OCI-LY1 (cell line): ENCODE results near the gene RNPS1.

Experiments
- H2AFZ ChIP-seq: fragments of 200-600 bp; sonication (generic), shearing (Covaris generic); 2 replicates; pipeline ENCODE4 v1.6.0; 2014; ENCODE audit warnings: antibody characterized with exemption, mild to moderate bottlenecking, low read length
- H3F3A ChIP-seq: fragments of 200-600 bp; sonication (generic), shearing (Covaris generic); 2 replicates; pipeline ENCODE4 v1.6.0; 2014; ENCODE audit warnings: mild to moderate bottlenecking, antibody characterized with exemption, low read length, moderate library complexity; ENCODE audit not compliant: insufficient read depth
- H3K27ac ChIP-seq: fragments of 200-600 bp; sonication (generic); 2 replicates; pipeline ENCODE4 v1.5.1; 2014; ENCODE audit warnings: low read length, mixed run types, mild to moderate bottlenecking, low read depth; ENCODE audit not compliant: poor library complexity, severe bottlenecking
- H3K27me3 ChIP-seq: fragments of 200-600 bp; sonication (generic); 2 replicates; pipeline ENCODE4 v1.6.0; 2014; ENCODE audit warnings: antibody characterized with exemption, mild to moderate bottlenecking, low read length, moderate library complexity; ENCODE audit not compliant: insufficient read depth
- H3K36me3 ChIP-seq: fragments of 200-600 bp; sonication (generic); 2 replicates; pipeline ENCODE4 v1.6.1; 2014; ENCODE audit warnings: mild to moderate bottlenecking, antibody characterized with exemption, low read length, moderate library complexity, mixed read lengths; ENCODE audit not compliant: insufficient read depth
- H3K4me1 ChIP-seq: fragments of 200-600 bp; sonication (generic); 2 replicates; pipeline ENCODE4 v1.5.1; 2014; ENCODE audit warnings: mild to moderate bottlenecking, low read length, moderate library complexity; ENCODE audit not compliant: insufficient read depth, severe bottlenecking
- H3K4me2 ChIP-seq: fragments of 200-600 bp; sonication (generic), shearing (Covaris generic); 2 replicates; pipeline ENCODE4 v1.6.1; 2014; ENCODE audit warnings: low read length
- H3K4me3 ChIP-seq: fragments of 200-600 bp; sonication (generic); 2 replicates; pipeline ENCODE4 v1.5.1; 2014; ENCODE audit warnings: low read length, low read depth, mild to moderate bottlenecking, mixed read lengths; ENCODE audit not compliant: poor library complexity, severe bottlenecking
- H3K79me2 ChIP-seq: fragments of 200-600 bp; shearing (Covaris generic); 2 replicates; pipeline ENCODE4 v1.6.1; 2016; ENCODE audit warnings: mixed run types, low read length, mixed read lengths; ENCODE audit not compliant: insufficient read depth
- H3K9ac ChIP-seq: fragments of 200-600 bp; sonication (generic), shearing (Covaris generic); 2 replicates; pipeline ENCODE4 v1.6.1; 2014; ENCODE audit warnings: mild to moderate bottlenecking, low read length, mixed read lengths
- H3K9me2 ChIP-seq: fragments of 200-600 bp; sonication (generic), shearing (Covaris generic); 2 replicates; pipeline ENCODE4 v1.6.1; 2014; ENCODE audit warnings: low read depth, mild to moderate bottlenecking, low read length, mixed read lengths
- H3K9me3 ChIP-seq: fragments of 200-600 bp; shearing (Covaris generic); 2 replicates; pipeline ENCODE4 v1.6.1; 2014; ENCODE audit warnings: low read length, mixed read lengths
- H4K20me1 ChIP-seq: fragments of 200-600 bp; sonication (generic), shearing (Covaris generic); 2 replicates; pipeline ENCODE4 v1.6.0; 2016; ENCODE audit warnings: mild to moderate bottlenecking, low read length; ENCODE audit not compliant: insufficient read depth
- EZH2 ChIP-seq: fragments of 200-600 bp; sonication (generic), shearing (Covaris generic); IDR thresholded peaks from 2 replicates; pipeline ENCODE4 v1.8.0; 2017; ENCODE audit warnings: borderline replicate concordance, mixed run types, mild to moderate bottlenecking, antibody characterized with exemption, low read length, moderate library complexity, mixed read lengths
- TF ChIP-seq, protein P1 (sequence below): fragments of 200-600 bp; sonication (generic), shearing (Covaris generic); IDR thresholded peaks from 2 replicates; pipeline ENCODE4 v1.5.1; 2017; ENCODE audit warnings: mild to moderate bottlenecking, antibody characterized with exemption, low read length, moderate library complexity, mixed read lengths

The RNPS1 gene

DNA sequence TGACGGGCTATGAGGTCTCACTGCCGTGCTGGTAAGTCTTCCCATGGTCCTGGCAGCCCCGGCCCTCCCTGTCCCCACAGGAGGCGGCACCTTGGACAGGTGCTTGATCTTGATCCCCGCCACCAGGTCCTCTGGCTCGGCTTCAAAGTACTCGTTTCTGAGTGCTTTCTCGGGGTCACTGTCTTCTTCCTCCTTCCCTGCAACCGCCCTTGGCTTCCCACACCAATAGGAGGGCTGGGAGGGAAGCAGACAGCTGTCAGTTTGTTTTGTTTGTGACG lies 31.9 kb upstream of the RNPS1 start:
- TF ChIP-seq, protein P1, sequence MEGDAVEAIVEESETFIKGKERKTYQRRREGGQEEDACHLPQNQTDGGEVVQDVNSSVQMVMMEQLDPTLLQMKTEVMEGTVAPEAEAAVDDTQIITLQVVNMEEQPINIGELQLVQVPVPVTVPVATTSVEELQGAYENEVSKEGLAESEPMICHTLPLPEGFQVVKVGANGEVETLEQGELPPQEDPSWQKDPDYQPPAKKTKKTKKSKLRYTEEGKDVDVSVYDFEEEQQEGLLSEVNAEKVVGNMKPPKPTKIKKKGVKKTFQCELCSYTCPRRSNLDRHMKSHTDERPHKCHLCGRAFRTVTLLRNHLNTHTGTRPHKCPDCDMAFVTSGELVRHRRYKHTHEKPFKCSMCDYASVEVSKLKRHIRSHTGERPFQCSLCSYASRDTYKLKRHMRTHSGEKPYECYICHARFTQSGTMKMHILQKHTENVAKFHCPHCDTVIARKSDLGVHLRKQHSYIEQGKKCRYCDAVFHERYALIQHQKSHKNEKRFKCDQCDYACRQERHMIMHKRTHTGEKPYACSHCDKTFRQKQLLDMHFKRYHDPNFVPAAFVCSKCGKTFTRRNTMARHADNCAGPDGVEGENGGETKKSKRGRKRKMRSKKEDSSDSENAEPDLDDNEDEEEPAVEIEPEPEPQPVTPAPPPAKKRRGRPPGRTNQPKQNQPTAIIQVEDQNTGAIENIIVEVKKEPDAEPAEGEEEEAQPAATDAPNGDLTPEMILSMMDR = no peak
- TF ChIP-seq EZH2 = no peak

DNA sequence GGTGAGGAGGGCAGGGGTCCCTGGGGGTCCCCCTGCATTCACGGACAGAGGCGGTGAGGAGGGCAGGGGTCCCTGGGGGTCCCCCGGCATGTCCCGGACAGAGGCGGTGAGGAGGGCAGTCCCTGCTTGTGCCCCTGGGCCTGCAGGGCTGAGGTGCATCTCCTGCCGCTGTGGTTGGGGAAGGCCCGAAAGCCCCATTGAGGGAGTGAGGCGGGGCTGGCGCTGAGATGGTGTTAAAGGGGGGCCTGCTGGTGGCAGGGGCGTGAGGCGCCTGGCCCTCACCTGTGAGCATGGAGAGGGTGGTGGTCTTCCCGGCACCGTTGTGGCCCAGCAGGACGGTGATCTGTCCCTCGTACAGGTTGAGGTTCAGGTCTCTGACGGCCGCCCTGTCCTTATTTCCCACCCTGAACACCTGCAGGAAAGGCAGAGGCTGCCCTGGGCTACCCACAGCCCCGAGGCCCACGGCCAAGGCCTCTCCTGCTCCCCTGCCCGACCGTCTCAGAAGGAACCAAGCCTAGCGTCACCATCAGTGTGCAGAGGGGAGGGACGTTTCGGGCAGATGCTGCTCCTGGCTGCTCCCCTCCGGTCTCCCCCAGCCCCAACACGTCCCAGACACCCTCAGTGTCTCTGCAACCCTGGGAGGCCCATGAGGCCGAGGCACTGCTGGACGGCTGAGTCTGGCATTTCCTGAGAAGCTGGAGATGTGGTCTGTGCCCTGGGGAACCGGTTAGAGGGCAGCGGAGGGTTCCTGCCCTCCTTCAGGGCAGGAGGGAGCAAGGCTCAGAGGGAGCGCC lies 31.4 kb upstream of the RNPS1 start:
- H3K4me2 ChIP-seq = no peak overlapping the region
- no peaks in the 10 kb centered on the region for H3K36me3 ChIP-seq
- H2AFZ ChIP-seq = no peak overlapping the region
- H3K27ac ChIP-seq = no peak overlapping the region
- TF ChIP-seq, protein P1 = no peak
- TF ChIP-seq EZH2 = no peak
- no peaks in the 10 kb centered on the region for H3F3A ChIP-seq
- no peaks in the 10 kb centered on the region for H4K20me1 ChIP-seq
- H3K4me1 ChIP-seq = no peaks in the 10 kb centered on the region
- no peak overlapping the region for H3K4me3 ChIP-seq
- peaks cover 7% of the 10 kb centered on the region; the same call in 1 of the 2 replicates for H3K27me3 ChIP-seq
- no peaks in the 10 kb centered on the region for H3K9me2 ChIP-seq
- no peaks in the 10 kb centered on the region for H3K79me2 ChIP-seq
- H3K9ac ChIP-seq = no peak overlapping the region
- H3K9me3 ChIP-seq = no peaks in the 10 kb centered on the region

More for the DNA sequence above, 31.9 kb upstream of the RNPS1 start:
- H2AFZ ChIP-seq = no peak overlapping the region
- H3K79me2 ChIP-seq = no peaks in the 10 kb centered on the region
- no peaks in the 10 kb centered on the region for H3K9me2 ChIP-seq
- H3K27ac ChIP-seq = no peak overlapping the region
- no peak overlapping the region for H3K9ac ChIP-seq
- H3K4me3 ChIP-seq = no peak overlapping the region
- no peaks in the 10 kb centered on the region for H3K36me3 ChIP-seq
- no peaks in the 10 kb centered on the region for H4K20me1 ChIP-seq
- H3K9me3 ChIP-seq = no peaks in the 10 kb centered on the region
- no peaks in the 10 kb centered on the region for H3F3A ChIP-seq
- no peak overlapping the region for H3K4me2 ChIP-seq
- H3K4me1 ChIP-seq = no peaks in the 10 kb centered on the region
- H3K27me3 ChIP-seq = peaks cover 7% of the 10 kb centered on the region; the same call in 1 of the 2 replicates

DNA sequence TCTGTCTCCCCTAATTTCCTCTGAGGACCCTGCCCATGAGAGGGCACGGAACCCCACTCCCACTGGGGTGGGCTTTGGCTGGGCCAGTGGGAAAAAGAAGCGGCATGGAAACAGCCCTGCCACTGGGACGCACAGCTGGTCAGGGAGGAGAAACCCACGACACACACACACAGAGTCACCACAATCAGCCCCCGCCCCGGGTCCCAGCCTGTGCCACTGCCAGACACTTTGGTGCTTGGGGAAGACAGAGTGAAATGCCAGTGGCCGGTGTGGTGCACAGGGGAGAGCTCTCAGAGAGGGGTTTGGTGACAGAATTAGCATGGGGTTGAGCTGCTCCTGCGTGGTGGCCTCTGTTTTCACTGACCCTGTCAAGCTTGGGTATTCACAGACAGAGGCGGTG lies 30.7 kb upstream of the RNPS1 start:
- no peak overlapping the region for H2AFZ ChIP-seq
- no peaks in the 10 kb centered on the region for H3K9me3 ChIP-seq
- H3K27me3 ChIP-seq = 0 out of 2 replicates have a peak, but pooled peaks cover 7% of the 10 kb centered on the region
- no peaks in the 10 kb centered on the region for H4K20me1 ChIP-seq
- H3K4me3 ChIP-seq = no peak overlapping the region
- no peaks in the 10 kb centered on the region for H3K4me1 ChIP-seq
- TF ChIP-seq EZH2 = no peak
- TF ChIP-seq, protein P1 = no peak
- H3K9me2 ChIP-seq = no peaks in the 10 kb centered on the region
- no peaks in the 10 kb centered on the region for H3K36me3 ChIP-seq
- H3F3A ChIP-seq = no peaks in the 10 kb centered on the region
- no peaks in the 10 kb centered on the region for H3K79me2 ChIP-seq
- no peak overlapping the region for H3K9ac ChIP-seq
- H3K4me2 ChIP-seq = no peak overlapping the region
- H3K27ac ChIP-seq = no peak overlapping the region
